ENCODE measurements around the gene NDUFV2. TPM values are rescaled to one million over a fixed set of nuclear protein-coding genes. Genes with fewer than 3 reads are reported as not detected.

Gene NDUFV2
- total and polyA plus RNA-seq, 2 experiments from 2014 or later, result 111 to 391 TPM

DNA sequence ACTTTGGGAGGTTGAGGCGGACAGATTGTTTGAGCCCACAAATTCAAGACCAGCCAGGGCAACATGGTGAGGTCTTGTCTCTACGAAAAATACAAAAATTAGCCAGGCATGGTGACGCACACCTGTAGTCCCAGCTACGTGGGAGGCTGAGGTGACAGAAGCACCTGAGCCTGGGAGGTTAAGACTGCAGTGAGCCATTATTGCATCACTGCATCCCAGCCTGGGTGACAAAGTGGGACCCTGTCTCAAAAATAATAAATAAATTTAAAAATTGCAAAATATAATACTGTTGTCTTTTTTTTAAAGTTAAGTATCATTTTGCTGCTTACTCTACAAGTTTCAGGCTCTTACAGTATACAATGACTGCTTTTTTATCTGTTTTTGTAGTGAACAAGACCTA lies 30.1 kb downstream of the NDUFV2 start:
- no peaks in the 10 kb centered on the region for H3K4me1 ChIP-seq (ENCODE audit: low read depth)
- no peak for DNase-seq (ENCODE audit: low read depth in 1 of 2, low spot score in 1 of 2)
- H3K36me3 ChIP-seq, result peaks cover 56% of the 10 kb centered on the region
- H3K27ac ChIP-seq, result no peak overlapping the region
- TF ChIP-seq, protein P1, sequence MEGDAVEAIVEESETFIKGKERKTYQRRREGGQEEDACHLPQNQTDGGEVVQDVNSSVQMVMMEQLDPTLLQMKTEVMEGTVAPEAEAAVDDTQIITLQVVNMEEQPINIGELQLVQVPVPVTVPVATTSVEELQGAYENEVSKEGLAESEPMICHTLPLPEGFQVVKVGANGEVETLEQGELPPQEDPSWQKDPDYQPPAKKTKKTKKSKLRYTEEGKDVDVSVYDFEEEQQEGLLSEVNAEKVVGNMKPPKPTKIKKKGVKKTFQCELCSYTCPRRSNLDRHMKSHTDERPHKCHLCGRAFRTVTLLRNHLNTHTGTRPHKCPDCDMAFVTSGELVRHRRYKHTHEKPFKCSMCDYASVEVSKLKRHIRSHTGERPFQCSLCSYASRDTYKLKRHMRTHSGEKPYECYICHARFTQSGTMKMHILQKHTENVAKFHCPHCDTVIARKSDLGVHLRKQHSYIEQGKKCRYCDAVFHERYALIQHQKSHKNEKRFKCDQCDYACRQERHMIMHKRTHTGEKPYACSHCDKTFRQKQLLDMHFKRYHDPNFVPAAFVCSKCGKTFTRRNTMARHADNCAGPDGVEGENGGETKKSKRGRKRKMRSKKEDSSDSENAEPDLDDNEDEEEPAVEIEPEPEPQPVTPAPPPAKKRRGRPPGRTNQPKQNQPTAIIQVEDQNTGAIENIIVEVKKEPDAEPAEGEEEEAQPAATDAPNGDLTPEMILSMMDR (IDR thresholded peaks at IDR 0.05; ENCODE audit: low read depth, low read length), result no peak
- H3K27me3 ChIP-seq, result no peaks in the 10 kb centered on the region
- no peak overlapping the region for H3K4me3 ChIP-seq
- no peaks in the 10 kb centered on the region for H3K9me3 ChIP-seq (ENCODE audit: low read depth)

DNA sequence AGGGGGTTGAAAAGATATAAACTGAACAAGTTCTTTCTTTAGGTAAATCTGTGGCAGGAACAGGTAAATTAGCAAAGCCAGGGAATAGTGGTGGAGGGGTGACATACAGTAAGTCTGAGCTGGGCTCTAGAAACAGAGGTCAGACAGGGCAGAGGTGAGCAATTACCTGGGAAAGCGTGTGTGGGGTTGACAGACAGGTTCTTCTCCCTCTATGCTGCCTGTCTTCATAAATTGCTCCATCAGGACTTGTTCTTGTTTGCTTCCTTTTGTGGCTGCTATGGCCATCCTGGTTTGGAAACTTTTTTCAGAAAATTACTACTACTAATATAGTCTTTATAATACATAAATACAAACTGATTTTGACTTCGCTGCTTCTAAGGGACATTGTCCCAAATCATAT lies 30.7 kb downstream of the NDUFV2 start:
- peaks cover 50% of the 10 kb centered on the region for H3K36me3 ChIP-seq
- no peaks in the 10 kb centered on the region for H3K4me1 ChIP-seq (ENCODE audit: low read depth)
- no peak for DNase-seq (ENCODE audit: low read depth in 1 of 2, low spot score in 1 of 2)
- H3K9me3 ChIP-seq (ENCODE audit: low read depth), result no peaks in the 10 kb centered on the region
- no peak overlapping the region for H3K4me3 ChIP-seq
- H3K27ac ChIP-seq, result no peak overlapping the region
- no peaks in the 10 kb centered on the region for H3K27me3 ChIP-seq
- TF ChIP-seq, protein P1 (IDR thresholded peaks at IDR 0.05; ENCODE audit: low read depth, low read length), result no peak

DNA sequence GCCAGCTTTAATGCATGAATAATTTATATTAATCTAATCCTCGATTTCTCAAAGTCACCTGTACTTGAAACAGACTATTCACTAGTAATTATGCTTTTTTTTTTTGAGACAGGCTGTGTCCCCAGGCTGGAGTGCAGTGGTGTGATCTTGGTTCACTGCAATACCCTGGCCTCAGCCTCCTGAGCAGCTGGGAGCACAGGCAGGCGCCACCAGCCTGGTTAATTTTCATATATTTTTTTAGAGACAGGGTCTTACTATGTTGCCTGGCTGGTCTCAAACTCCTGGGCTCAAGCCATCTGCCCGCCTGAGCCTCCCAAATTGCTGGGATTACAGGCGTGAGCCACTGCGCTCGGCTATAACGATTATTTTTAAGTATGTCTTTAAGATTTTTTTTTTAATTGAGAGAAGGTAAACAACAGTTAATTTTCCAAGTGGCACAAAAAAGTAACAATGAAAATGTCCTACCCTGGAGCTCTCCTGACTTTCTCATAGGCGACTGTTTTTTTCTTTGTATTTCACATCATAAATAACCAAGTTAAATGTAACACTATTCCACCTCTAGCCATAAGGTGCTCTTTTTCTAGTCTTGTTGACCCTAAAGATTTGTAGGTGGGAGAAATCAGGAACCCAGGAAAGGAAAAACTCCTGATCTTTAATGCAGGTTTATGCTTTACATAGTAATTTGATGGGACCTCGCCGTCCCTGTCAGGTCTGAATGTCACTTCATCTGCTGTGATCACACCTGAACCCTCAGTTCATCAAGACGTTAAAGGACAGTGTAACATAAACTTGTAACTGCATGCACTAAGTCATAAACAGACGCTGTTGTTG lies 32.8 kb downstream of the NDUFV2 start:
- Histone ChIP-seq H3K9me3 (ENCODE audit: low read depth) (no peaks in the 10 kb centered on the region), H3K27me3 (no peaks in the 10 kb centered on the region), H3K4me3 (peak overlapping the region; percentile 49), H3K36me3 (peaks cover 30% of the 10 kb centered on the region), H3K4me1 (ENCODE audit: low read depth) (no peaks in the 10 kb centered on the region), H3K27ac (peak overlapping the region; percentile 94)
- TF ChIP-seq, protein P1 (IDR thresholded peaks at IDR 0.05; ENCODE audit: low read depth, low read length), result no peak
- DNase-seq (ENCODE audit: low read depth in 1 of 2, low spot score in 1 of 2), result no peak

DNA sequence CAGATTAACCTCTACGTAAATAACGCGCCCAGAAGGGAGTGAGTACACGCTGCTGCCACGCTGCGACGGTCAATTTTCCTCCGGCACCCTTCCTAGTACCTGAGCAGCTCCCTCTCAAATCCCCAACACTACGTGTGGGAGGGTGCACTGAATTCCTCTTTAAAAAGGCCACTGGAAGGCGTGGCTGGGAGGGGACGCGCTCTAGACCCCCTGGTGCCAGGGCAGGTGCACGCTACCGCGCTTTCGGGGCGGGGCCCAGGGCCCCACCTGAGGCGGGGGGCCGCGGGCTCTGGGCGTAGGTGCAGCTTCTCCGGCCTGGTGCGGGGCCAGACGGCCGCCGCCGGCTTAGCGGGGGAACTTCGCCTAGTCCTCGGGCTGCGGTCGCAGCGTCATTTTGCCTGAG lies 33.4 kb downstream of the NDUFV2 start:
- Histone ChIP-seq H3K9me3 (ENCODE audit: low read depth) (no peaks in the 10 kb centered on the region), H3K4me3 (peak overlapping the region; percentile 49), H3K4me1 (ENCODE audit: low read depth) (no peaks in the 10 kb centered on the region), H3K27ac (peak overlapping the region; percentile 94), H3K27me3 (no peaks in the 10 kb centered on the region), H3K36me3 (peaks cover 24% of the 10 kb centered on the region)
- TF ChIP-seq, protein P1 (IDR thresholded peaks at IDR 0.05; ENCODE audit: low read depth, low read length), result no peak
- peak in 1 of 2 donors; percentile 33 for DNase-seq (ENCODE audit: low read depth in 1 of 2, low spot score in 1 of 2)

DNA sequence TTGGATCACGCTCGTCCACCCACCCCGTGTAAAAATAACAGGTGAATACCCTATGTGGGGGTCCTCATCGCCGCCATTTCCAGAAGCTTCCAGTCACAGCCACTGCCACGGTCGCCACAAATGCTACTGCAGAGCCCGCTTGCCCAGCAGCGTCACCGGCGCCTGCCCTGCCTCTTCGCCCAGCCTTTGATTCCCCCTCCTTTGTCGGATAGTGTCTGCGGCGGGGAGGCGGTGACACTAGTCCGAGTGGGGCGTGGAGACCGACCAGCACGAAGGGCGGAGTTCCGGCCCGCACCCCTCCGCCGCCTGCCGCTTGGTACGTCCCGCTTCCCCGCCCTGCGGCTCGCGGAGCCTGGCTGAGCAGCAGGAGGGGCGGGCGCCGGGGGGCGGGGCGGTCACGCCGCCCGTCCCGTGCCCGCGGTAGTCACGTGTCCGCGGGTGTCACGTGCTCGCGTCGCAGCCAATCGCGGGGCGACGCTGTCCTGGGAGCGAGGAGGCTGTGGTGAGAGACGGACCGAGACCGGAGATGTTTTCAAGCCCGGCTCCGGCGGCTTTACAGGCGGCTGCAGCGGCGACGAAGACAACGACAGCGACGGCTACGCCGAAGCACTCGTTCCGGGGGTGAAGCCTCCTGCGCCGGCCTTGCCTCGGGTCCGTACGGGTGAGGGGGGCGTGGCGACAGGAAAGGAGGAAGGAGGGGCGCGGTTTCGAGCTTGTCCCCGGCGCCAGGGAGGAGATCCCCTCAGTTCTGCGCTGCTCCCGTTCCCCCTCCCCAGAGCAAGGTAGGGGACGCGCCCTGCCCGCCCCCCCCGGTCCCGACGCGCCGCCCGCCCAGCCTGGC lies 34.0 kb downstream of the NDUFV2 start, which contains the start of gene ANKRD12:
Gene ANKRD12, plus strand, starts transcription at position 467 of the 841 bp plus-strand sequence. CDS start 45,652 bp downstream, outside the sequence.
- Histone ChIP-seq H3K4me3 (peak within 1 kb of the TSS; percentile 50), H3K36me3 (peaks cover 17% of the 10 kb centered on the region), H3K27ac (peak within 1 kb of the TSS; percentile 94), H3K9me3 (ENCODE audit: low read depth) (no peaks in the 10 kb centered on the region), H3K27me3 (no peaks in the 10 kb centered on the region), H3K4me1 (ENCODE audit: low read depth) (no peaks in the 10 kb centered on the region)
- DNase-seq (ENCODE audit: low read depth in 1 of 2, low spot score in 1 of 2), result peak; percentile 95 to 99
- TF ChIP-seq, protein P1 (IDR thresholded peaks at IDR 0.05; ENCODE audit: low read depth, low read length), result no peak

Measured in cardiac muscle cell (in vitro differentiated cells and primary cell).